Osteoblast (primary cell): ENCODE results near the gene CCKAR. TPM values are rescaled to one million over a fixed set of nuclear protein-coding genes. Genes with fewer than 3 reads are reported as not detected.
A peak's percentile ranks its signal among the peaks of the same experiment; 100 is the strongest.

Experiments used
- DNase-seq: peaks from one replicate; pipeline ENCODE4 v3.0.0; 2011; ENCODE audit warnings: low spot score, mixed read lengths; ENCODE audit not compliant: insufficient read length; ENCODE audit errors: missing footprints
- H2AFZ ChIP-seq: 2 replicates; pipeline ENCODE4 v1.6.0; 2011; ENCODE audit warnings: mild to moderate bottlenecking, low read length
- H3K27ac ChIP-seq: 2 replicates; pipeline ENCODE4 v1.5.1; 2011; ENCODE audit warnings: mild to moderate bottlenecking, low read depth, low read length, moderate library complexity
- H3K27me3 ChIP-seq: 2 replicates; pipeline ENCODE4 v1.6.0; 2012; ENCODE audit warnings: mild to moderate bottlenecking, control low read depth, inconsistent platforms, low read length, moderate library complexity; ENCODE audit not compliant: insufficient read depth
- H3K36me3 ChIP-seq: 2 replicates; pipeline ENCODE4 v1.5.1; 2011; ENCODE audit warnings: mild to moderate bottlenecking, low read length, control low read depth, moderate library complexity; ENCODE audit not compliant: insufficient read depth
- H3K4me1 ChIP-seq: 2 replicates; pipeline ENCODE4 v1.5.1; 2011; ENCODE audit warnings: mild to moderate bottlenecking, low read length, control low read depth, moderate library complexity; ENCODE audit not compliant: insufficient read depth
- H3K4me2 ChIP-seq: 2 replicates; pipeline ENCODE4 v1.6.0; 2011; ENCODE audit warnings: mild to moderate bottlenecking, low read length; ENCODE audit not compliant: insufficient read depth
- H3K4me3 ChIP-seq: fragments of 200-600 bp; sonication (generic); 3 replicates; pipeline ENCODE4 v1.5.1; 2012; ENCODE audit warnings: mild to moderate bottlenecking, low read length, inconsistent platforms; ENCODE audit not compliant: insufficient read depth
- H3K79me2 ChIP-seq: 2 replicates; pipeline ENCODE4 v1.6.0; 2012; ENCODE audit warnings: mild to moderate bottlenecking, low read length, control low read depth, inconsistent platforms; ENCODE audit not compliant: insufficient read depth
- H3K9me3 ChIP-seq: 2 replicates; pipeline ENCODE4 v1.5.1; 2011; ENCODE audit warnings: low read depth, low read length, control low read depth
- H4K20me1 ChIP-seq: 2 replicates; pipeline ENCODE4 v1.6.0; 2012; ENCODE audit warnings: mild to moderate bottlenecking, low read length, control low read depth; ENCODE audit not compliant: insufficient read depth
- total RNA-seq: library from RNA; depleted of rRNA; stranded (reverse); fragments of >200 nt; gene quantifications from 2 replicates; pipeline ENCODE4 v1.2.3, GENCODE V29; 2012
- TF ChIP-seq, protein P1 (sequence below): IDR thresholded peaks from 2 replicates; pipeline ENCODE4 v1.5.1; 2011; ENCODE audit warnings: mild to moderate bottlenecking, low read depth, low read length, moderate library complexity; ENCODE audit errors: extremely low read depth

The CCKAR gene
- total RNA-seq, 1 donor, result 2.5 TPM

- TF ChIP-seq, protein P1, sequence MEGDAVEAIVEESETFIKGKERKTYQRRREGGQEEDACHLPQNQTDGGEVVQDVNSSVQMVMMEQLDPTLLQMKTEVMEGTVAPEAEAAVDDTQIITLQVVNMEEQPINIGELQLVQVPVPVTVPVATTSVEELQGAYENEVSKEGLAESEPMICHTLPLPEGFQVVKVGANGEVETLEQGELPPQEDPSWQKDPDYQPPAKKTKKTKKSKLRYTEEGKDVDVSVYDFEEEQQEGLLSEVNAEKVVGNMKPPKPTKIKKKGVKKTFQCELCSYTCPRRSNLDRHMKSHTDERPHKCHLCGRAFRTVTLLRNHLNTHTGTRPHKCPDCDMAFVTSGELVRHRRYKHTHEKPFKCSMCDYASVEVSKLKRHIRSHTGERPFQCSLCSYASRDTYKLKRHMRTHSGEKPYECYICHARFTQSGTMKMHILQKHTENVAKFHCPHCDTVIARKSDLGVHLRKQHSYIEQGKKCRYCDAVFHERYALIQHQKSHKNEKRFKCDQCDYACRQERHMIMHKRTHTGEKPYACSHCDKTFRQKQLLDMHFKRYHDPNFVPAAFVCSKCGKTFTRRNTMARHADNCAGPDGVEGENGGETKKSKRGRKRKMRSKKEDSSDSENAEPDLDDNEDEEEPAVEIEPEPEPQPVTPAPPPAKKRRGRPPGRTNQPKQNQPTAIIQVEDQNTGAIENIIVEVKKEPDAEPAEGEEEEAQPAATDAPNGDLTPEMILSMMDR, result no peak
- peaks cover 45% of the 10 kb centered on the region for H3K4me1 ChIP-seq
- peak; percentile 83 for DNase-seq
- H4K20me1 ChIP-seq, result no peaks in the 10 kb centered on the region
- no peaks in the 10 kb centered on the region for H3K27me3 ChIP-seq
- no peaks in the 10 kb centered on the region for H3K36me3 ChIP-seq
- H3K4me2 ChIP-seq, result peak overlapping the region; percentile 49
- no peak overlapping the region for H3K4me3 ChIP-seq
- peak overlapping the region; percentile 62 for H2AFZ ChIP-seq
- peak overlapping the region; percentile 6 for H3K27ac ChIP-seq
- no peaks in the 10 kb centered on the region for H3K9me3 ChIP-seq
- H3K79me2 ChIP-seq, result no peaks in the 10 kb centered on the region
Observed at GRCh38 chr4:26458157-26458561, 32.1 kb downstream of the CCKAR start.

- H3K4me1 ChIP-seq, result peaks cover 38% of the 10 kb centered on the region
- DNase-seq, result no peak
- H3K79me2 ChIP-seq, result no peaks in the 10 kb centered on the region
- H3K9me3 ChIP-seq, result no peaks in the 10 kb centered on the region
- H3K4me2 ChIP-seq, result no peak overlapping the region
- H3K27ac ChIP-seq, result peak overlapping the region; percentile 6
- no peak overlapping the region for H2AFZ ChIP-seq
- no peaks in the 10 kb centered on the region for H4K20me1 ChIP-seq
- no peaks in the 10 kb centered on the region for H3K27me3 ChIP-seq
- no peaks in the 10 kb centered on the region for H3K36me3 ChIP-seq
- no peak overlapping the region for H3K4me3 ChIP-seq
- TF ChIP-seq, protein P1, result no peak
Observed at GRCh38 chr4:26457412-26457811, 32.9 kb downstream of the CCKAR start.

DNA sequence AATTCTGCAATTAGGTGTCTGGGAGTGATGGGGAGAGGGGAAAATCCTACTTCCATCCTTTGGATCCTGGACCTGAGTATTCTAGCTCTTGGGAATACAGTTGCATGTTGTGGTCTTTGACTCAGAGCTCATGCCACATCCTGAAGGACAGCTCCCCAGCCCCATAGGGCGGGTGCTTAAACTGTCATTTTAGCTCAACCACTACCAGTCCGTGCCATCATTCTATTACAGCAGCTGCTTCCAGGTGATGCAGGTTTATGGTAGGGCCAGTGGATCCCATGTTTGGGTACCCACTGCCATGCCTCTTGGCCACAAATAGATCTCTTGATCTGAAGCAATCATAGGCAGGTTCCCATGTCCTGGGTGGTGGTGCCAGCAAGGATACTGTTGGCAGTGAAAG is 34.7 kb downstream of the CCKAR start:
- Histone ChIP-seq H3K4me2 (no peak overlapping the region), H3K4me1 (peaks cover 40% of the 10 kb centered on the region), H3K27ac (no peak overlapping the region), H3K36me3 (no peaks in the 10 kb centered on the region), H4K20me1 (no peaks in the 10 kb centered on the region), H2AFZ (peak overlapping the region; percentile 19), H3K79me2 (no peaks in the 10 kb centered on the region), H3K27me3 (no peaks in the 10 kb centered on the region), H3K9me3 (no peaks in the 10 kb centered on the region), H3K4me3 (no peak overlapping the region)
- TF ChIP-seq, protein P1, result no peak
- DNase-seq, result peak; percentile 45

DNA sequence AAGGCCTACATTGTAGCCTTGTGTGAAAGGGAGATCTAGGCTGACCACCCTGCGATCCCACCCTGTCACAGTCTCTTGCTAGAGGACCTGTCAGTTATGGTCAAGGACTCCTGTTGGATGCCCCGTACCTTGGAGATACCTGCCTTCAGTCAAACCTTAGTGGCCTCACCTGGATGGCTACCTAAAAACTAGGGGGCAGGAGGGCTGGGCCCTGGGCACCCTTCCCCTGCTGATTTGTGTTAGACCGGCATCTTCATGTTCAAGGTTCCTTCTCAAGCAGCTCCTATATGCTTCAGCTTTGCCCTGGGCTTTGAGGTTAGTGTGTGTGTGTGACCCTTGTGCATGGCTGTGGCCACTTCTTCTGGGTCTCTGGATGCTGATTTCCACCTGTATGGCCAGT is 35.3 kb downstream of the CCKAR start:
- TF ChIP-seq, protein P1, result no peak
- Histone ChIP-seq H3K27ac (no peak overlapping the region), H3K36me3 (no peaks in the 10 kb centered on the region), H3K79me2 (no peaks in the 10 kb centered on the region), H4K20me1 (no peaks in the 10 kb centered on the region), H3K4me3 (no peak overlapping the region), H2AFZ (no peak overlapping the region), H3K4me2 (no peak overlapping the region), H3K9me3 (no peaks in the 10 kb centered on the region), H3K4me1 (peaks cover 35% of the 10 kb centered on the region), H3K27me3 (no peaks in the 10 kb centered on the region)
- no peak for DNase-seq
